ENCODE measurements around the gene MAP6D1.

Gene MAP6D1

DNA sequence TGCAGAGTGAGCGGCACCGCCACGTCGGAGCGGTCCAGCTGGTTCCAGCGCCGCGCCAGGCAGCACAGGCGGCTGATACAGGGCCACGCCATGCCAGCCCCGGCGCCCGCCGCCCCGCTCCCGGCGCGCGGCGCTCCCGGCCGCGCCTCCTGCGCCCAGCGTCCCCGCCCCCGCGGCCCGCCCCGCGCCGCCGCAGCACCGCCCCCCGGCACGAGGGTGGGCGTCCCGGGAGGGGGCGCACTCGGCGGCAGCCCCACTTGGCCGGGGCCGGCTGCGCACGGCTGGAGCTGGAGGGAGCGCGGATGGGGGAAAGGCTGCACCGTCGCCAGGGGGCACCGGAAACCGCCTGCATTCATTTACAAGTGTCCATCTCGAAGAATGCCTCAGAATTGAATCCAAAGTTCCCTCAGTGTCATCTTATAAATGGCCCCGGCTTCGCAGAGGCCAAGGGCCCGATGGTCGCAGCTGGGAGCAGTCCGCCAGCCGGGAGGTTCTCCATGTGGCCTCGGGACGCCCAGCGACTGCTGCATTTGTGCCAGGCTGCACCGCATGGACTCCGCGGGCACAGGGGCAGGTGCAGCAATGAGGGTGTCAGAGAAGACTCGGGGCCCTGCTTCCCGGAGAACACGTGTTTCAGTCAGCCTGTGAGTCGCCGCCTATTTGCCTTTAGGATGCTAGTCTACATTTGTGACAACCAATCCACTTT, at the start of gene MAP6D1:
Gene MAP6D1 (minus strand): TSS at position 122 of the 706 bp plus-strand sequence. CDS start 30 bp downstream, at position 92.
- in situ Hi-C loops (cut with MboI; ENCODE audit: low sequenced_read_pairs) = no loop called here

DNA sequence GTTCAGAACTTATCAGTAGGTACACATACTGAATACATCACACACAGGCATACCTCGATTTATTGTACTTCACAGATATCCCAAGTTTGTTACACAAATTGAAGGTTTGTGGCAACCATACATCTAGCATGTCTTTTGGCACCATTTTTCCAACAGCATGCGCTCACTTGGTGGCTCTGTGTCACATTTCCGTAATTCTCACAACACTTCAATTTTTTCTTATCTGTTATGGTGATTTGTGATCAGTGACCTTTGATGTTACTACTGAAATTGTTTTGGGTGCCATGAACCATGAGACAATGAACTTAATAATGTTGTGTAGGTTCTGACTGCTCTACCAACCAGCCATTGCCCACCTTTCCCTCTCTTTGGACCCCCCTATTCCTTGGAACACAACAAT, 48.5 kb upstream of the MAP6D1 start:
- in situ Hi-C loops (cut with MboI; ENCODE audit: low sequenced_read_pairs) = no loop called here

DNA sequence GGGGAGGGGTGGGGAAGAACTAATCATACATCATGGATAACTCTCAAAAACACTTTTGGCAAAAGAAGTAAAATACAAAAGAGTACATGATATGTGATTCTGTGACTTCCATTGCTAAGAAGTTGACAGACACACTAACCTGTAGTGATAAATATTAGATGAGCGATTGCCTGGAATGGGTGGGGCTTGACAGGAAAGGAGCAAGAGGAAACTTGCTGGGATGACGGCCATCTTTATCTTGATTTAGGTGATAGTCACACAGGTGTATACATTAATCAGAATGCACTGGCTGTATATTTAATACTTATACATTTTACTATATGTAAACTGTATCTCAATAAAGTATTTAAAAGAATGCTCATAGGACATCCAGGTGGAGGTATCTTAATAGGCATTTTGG, 46.2 kb upstream of the MAP6D1 start:
- in situ Hi-C loops (cut with MboI; ENCODE audit: low sequenced_read_pairs) = no loop called here

DNA sequence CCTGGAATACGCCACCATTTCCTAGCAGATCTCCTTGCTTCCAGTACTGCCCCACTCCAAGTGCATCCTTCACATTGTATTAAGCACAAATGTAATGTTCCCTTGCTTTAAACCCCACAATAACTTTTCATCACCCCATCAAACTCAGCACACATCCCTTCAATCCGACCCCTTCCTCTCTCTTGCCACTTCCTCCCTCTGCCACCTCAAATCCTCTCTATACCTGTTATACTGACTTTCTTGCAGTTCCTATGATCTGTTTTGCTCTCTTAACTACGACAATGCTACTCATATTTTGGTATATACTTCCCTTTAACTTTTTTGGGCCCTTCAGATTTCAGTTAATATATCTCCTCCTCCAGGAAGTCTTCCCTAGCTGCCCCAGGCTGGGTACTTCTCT, 45.2 kb upstream of the MAP6D1 start:
- in situ Hi-C loops (cut with MboI; ENCODE audit: low sequenced_read_pairs) = no loop called here

DNA sequence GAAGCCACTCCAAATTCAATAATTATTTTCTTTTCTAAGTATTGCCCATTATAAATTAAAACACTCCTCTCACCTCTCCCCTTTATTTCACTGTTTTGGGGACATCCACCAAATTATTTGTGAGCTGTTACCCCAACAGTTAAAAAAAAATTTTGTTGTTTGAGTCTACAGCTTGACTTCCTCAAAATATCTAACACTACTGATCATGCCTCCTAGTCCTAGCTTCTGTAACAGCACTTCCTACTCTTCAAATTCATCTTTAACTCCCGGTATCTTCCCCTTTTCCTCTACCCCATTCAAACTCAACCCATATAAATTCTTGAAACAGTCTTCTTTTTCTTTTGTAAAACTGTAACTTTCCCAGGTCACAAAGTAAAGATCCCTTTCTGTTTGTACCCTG, 43.4 kb upstream of the MAP6D1 start:
- in situ Hi-C loops (cut with MboI; ENCODE audit: low sequenced_read_pairs) = no loop called here

DNA sequence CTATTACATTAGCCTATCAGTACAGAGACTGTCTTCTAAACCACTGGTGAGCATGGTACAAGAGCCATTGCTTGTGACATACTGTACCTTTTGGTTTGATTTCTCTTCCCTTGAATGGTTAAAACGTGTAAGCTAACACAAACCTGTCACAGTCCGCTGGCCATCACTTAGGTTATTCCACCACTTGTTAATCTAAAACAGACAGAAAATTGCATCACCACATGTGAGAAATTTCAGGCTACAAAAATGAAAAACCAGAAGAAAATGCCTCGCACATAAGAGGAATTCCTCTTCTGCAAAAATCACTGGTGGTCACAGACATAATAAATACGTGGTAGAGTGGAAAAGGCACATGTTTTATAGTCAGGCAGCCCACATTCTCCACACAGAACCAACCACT, 37.2 kb upstream of the MAP6D1 start:
- in situ Hi-C loops (cut with MboI; ENCODE audit: low sequenced_read_pairs) = no loop called here

DNA sequence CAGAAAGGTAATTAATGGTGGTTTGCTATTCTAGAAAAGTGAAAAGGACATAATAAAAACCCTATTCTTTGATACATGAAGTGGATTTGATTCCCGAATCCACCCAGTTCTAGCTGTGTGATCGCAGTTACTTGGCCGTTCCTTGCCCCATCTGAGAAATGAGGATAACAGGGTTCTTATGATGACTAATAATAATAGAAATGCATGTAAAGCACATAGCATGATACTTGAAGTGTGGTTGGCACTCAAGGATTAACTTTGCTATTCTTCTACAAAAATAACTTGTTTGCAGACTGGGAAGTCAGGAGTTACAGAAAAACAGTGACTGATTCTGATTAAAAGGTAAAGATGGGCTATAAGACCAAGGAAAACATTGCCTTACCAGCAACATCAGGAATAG, 32.5 kb upstream of the MAP6D1 start:
- in situ Hi-C loops (cut with MboI; ENCODE audit: low sequenced_read_pairs) = no loop called here

DNA sequence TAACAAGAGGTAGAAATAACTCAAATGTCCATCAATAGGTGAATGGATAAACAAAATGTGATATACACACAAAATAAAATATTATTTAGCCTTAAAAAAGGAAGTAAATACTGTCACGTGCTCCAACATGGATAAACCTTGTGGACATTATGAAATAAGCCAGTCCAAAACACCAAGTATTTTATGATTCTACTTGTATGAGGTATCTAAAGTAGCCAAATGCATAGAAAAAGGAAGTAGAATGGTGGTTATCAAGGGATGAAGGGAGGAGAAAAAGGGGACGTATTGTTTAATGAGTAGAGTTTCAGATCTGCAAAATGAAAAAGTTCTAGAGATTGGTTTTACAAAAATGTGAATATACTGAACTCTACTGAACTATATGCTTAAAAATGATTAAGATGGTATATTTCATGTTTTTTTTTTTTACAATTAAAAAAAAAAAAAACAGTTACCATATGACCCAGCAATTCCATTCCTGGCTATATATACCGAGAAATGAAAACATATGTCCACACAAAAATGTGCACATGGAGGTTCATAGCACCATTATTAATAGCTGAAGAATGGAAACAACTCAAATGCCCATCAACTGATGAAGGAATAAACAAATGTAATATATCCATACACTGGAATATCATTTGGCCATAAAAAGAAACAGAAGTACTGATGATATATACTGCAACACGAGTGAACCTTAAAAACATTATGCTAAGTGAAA, 29.1 kb upstream of the MAP6D1 start:
- in situ Hi-C loops (cut with MboI; ENCODE audit: low sequenced_read_pairs) = no loop called here

DNA sequence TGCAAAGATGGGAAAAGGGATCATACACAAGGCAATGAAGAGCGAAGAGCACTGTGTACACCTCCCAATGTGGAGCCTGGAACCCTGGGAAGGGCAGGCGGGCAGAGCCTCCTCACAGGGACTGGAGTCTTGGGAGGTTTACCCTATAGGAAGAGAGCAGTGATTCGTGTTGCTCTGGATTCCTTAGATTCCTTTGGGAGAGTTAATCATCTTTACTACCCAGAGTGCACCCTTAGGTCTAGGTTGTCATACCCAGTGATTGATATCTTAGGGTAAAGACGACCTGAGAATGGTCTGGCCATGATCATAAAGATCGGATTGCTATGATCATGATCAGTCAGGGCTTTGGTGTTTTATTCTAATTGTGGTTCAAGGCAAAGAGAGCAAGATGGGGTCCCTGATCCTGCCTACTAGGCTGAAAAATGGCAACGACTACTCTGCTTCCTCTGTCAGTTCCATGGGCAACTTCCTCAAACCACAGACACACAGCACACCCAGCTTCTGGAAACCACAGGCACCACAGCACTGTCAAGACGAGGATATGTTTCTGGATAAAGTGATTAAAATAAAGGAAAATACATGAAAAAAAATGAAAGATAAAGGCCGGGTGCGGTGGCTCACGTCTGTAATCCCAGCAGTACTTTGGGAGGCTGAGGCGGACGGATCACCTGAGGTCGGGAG, 20.4 kb upstream of the MAP6D1 start:
- in situ Hi-C loops (cut with MboI; ENCODE audit: low sequenced_read_pairs) = no loop called here

DNA sequence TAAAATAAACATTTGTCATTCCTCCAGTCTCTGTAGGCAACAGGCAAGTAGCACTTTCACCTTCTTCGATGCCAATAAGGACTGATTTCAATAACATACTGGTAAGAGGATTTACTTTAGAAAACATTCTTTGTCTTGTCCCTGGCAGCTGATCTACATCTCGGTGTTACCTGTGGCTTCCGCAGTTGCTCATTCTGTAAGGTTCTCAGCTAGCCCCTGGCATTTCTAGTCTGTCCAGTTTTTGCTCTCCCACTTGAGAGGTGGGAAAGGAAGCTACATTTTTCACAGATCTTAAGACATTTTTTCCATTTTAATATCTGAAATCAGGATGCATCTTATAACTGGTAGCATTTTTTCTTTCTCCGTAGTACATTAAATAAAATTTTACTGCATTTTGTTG, 19.7 kb upstream of the MAP6D1 start:
- in situ Hi-C loops (cut with MboI; ENCODE audit: low sequenced_read_pairs) = no loop called here

DNA sequence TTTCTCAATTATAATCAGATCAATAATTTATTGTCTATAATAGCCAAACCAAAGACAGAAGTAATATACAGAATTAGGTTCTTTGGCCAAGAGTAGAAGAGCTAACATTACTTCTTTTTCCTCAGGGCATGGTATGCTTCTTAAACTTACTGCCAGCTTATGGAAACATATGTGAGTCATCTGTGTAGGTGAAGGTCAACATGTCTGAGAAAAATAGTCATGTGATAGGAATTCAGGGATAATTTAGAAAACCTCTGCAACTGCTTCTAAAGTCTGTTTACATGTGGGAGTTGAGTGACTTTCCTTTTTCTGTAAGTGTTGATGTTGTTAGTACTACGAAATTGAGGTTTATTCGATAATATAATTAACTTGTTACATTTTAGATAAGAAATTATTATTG, 19.2 kb upstream of the MAP6D1 start:
- in situ Hi-C loops (cut with MboI; ENCODE audit: low sequenced_read_pairs) = no loop called here

DNA sequence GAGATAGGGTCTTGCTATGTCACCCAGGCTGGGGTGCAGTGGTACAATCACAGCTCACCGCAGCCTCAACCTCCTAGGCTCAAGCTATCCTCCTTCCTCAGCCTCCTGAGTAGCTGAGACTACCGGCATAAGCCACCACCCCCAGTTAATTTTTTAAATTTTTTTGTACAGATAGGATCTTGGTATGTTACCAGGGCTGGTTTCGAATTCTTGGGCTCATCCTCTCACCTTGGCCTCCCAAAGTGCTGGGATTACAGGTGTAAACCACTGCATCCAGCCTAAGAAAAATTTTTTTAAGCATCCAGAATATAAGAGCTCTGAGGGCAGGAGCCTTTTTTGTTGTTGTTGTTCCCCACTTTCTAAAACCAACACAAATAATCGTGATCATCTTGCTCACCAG, 14.4 kb upstream of the MAP6D1 start:
- in situ Hi-C loops (cut with MboI; ENCODE audit: low sequenced_read_pairs) = no loop called here

DNA sequence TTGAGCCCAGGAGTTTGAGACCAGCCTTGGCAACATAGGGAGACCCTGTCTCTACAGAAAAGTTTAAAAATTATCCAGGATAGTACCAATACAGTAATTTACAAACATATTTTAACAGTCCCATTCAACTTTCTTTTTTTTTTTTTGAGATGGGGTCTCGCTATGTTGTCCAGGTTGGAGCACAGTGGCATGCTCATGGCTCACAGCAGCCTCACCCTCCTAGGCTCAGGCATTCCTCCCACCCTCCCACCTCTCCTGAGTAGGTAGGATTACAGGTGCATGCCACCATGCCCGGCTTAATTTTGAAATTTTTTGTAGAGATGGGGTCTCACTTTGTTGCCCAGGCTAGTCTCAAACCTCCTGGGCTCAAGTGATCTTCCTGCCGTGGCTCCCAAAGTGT, 12.5 kb upstream of the MAP6D1 start:
- in situ Hi-C loops (cut with MboI; ENCODE audit: low sequenced_read_pairs) = no loop called here

DNA sequence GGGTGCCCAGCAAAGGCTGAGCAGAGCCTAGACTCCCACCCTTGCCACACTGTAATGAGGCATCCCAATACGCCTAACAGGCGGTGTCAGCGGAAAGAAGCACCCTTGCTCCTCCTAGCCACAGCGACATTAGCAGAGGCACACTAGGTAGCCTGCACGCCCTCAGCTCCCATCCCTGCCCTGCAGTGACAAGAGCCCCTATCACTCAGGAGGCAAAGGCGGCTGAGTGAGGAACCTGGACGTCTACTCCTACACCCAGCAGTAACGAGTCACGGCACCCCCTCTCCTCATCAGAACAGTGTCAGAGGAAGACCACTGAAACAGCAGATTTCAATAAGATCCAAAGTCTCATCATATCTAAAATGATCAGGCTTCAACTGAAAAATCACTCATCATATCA, 12.0 kb upstream of the MAP6D1 start:
- in situ Hi-C loops (cut with MboI; ENCODE audit: low sequenced_read_pairs) = no loop called here

DNA sequence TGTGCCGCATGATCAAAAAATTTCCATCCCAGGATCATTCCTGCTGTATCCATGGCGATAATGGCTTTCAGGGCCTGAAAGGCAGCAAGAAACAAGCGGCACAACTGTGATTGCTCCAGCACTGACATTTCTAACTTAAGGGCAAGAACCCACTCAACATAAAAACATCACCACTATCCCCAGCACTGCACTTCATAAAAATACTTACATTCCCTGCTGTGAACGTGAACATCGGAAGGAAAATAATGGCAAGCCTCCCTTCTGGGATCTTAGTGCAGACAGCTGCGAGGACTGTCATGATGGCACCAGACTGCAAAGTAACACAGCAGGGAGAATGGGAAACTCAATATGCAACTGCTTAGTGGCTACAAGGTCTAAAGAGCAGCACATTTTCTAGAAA, 8.1 kb upstream of the MAP6D1 start:
- in situ Hi-C loops (cut with MboI; ENCODE audit: low sequenced_read_pairs) = no loop called here

DNA sequence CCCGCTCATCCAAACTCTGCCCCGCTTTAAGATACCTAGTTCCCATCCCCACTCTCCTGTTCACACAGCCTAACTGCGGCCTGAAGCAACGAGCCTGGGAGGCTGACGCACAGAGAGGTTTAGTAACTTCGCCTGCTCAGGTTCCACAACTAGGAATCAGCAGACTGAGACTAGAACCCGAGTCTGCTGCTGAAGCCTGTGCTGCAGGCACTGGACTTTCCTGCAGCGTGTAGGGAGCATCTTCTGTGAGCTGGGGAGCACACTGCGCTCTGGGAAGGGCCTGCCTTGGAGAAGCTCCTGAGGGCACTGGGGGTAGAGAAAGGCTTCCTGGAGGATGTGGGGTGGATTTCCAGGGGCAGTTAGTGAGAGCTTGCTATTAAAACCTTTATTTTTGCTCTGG, 4.8 kb upstream of the MAP6D1 start:
- in situ Hi-C loops (cut with MboI; ENCODE audit: low sequenced_read_pairs) = no loop called here

DNA sequence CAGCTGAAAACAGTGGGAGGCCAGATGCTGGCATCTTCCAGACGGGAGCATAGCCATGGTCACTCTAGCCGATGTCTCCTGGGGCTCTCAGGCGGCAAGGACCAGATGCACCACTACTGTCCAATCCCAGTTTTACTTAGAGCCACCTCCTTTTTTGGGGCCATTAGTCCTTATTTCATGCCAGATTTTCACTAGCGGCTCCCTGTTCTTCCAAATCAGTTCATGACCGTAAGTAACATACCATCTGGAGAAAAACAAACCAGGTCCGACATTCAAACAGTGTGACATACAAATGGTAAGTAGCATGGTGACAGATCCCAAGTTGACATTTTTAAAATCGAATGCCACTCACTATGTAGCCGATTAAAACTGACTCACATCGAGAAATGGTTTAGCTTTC, 4.1 kb upstream of the MAP6D1 start:
- in situ Hi-C loops (cut with MboI; ENCODE audit: low sequenced_read_pairs) = no loop called here

DNA sequence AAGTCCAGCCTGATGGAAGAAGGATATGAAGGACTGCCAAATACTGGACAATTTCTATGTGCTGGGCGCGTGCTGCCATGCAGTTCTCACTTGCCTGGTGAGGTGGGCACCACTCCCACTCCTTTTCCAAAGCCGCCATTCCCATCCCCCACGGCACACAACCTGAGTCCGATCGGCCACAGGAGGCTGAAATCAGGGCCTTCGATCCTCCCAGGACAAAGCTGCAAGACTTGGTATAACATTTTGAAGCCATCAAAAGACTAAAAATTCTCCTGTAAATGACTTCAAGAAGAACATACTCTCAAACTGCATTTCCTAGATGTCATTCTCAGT, 3.1 kb upstream of the MAP6D1 start:
- in situ Hi-C loops (cut with MboI; ENCODE audit: low sequenced_read_pairs) = no loop called here

DNA sequence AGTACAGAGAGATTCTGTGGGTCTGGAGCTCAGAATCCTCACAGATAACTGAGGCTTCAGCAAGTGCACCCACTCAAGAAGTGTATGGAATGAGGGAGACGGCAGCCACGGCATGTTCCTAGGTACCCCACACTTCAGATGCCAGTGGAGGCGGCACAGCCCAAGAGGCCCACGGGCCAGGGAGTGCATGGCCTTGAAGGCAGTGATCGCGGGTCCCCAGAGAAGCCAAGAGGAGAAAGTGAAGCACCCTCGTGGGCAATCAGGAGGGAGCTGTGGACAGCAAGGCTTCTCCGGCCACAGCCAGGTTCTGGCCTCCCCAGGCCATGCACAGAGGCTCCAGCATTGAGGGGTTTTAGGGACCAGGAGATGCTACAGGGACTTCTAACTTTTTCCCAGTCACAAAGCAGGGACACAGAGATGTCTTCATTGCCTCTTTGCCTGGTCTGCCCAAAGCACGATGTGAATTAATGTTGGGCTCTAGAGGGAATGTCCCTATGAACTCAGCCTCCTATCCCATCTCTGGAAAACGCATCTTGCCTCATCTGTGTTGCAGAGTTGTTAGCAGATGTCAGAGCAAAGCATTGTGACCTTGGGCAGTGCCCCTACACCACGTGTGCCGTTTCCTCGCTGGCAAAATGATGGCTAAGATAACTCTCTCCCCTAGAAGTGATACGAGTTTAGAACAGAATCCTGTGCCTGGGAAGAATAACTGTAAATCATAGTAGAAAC, 2.6 kb upstream of the MAP6D1 start:
- in situ Hi-C loops (cut with MboI; ENCODE audit: low sequenced_read_pairs) = no loop called here

DNA sequence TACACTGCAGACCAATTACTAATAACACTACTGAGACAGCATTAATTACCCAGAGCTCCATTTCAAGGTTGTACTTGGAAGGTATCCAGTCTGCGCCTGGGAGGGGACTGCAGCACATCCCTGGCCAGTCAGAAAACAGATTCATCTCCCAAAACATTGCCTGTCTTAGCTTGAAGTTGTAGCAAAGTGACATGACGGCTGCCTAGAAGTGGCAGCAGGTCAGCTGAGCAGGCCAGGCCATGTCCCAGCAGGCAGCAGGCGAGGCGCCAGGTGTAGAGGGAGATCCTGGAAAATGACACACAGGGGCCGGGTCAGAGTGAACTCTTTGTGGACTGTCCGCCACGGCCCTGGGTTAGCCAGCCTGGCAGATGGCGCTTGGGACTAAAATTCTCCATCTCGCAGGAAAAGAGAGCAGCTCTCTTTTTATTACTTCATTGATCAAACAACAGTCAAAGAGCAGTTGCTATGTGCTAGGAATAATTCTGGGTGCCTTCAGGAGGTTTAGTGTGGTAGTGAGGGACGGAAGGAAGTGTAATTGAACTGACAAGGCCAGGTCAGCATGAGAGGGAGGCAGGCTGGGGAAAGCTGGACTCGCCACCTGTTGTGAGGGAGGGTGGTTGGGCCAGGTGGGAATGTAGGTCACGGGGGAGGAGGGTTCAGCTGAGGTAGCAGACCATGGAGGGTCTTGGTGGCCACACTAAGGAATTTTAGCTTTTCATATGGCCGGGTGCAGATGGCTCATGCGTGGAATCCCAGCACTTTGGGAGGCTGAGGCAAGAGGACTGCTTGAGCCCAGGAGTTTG, 1.3 kb upstream of the MAP6D1 start:
- in situ Hi-C loops (cut with MboI; ENCODE audit: low sequenced_read_pairs) = no loop called here
